HG03280 (cell line): Measurements from ENCODE around the gene U2AF1L4.

ENCODE experiments used
- ATAC-seq: cut with Tn5 transposase; IDR thresholded peaks from one replicate; pipeline ENCODE4 v1.9.1; 2021; ENCODE audit warnings: mild to moderate bottlenecking, moderate library complexity; ENCODE audit not compliant: unreplicated experiment

Gene U2AF1L4

GRCh38 chr19:35757749-35758608 is 12.8 kb upstream of the U2AF1L4 start, which contains the start of gene PROSER3:
Gene PROSER3, plus strand, starts transcription at chr19:35758176. Its CDS starts 40 bp downstream, at chr19:35758216.
- ATAC-seq: peak; percentile 94

- no peak for ATAC-seq
These were observed 12.1 kb upstream of the U2AF1L4 start for GRCh38 chr19:35757231-35757748.

GRCh38 chr19:35756377-35757230 is 11.4 kb upstream of the U2AF1L4 start, which contains the start of gene HSPB6:
Gene HSPB6, minus strand, starts transcription at chr19:35757029. Its CDS starts 21 bp downstream, at chr19:35757008.
- no peak for ATAC-seq

GRCh38 chr19:35755550-35756376 is 10.5 kb upstream of the U2AF1L4 start:
- ATAC-seq: no peak

DNA sequence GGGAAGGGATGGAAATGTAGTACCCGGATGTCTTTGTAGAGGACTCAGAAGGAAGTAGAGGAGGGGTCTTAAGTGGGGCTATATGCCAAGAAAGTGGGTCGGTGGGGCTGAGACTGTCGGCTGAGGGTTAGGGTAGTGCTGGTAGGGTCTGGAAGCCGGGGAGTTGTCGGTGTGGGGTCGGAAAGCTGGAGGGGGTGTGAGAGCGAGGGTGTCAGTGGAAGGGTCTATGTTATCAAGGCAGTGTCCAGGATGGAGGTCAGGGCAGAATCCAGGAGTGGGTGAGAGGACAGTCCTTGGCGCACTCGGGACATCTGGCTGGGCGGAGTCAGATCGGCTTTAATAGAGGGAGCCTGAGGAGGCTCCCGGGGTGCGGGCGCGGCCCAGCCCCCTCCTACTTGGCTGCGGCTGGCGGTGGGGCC is 9.9 kb upstream of the U2AF1L4 start:
- no peak for ATAC-seq

DNA sequence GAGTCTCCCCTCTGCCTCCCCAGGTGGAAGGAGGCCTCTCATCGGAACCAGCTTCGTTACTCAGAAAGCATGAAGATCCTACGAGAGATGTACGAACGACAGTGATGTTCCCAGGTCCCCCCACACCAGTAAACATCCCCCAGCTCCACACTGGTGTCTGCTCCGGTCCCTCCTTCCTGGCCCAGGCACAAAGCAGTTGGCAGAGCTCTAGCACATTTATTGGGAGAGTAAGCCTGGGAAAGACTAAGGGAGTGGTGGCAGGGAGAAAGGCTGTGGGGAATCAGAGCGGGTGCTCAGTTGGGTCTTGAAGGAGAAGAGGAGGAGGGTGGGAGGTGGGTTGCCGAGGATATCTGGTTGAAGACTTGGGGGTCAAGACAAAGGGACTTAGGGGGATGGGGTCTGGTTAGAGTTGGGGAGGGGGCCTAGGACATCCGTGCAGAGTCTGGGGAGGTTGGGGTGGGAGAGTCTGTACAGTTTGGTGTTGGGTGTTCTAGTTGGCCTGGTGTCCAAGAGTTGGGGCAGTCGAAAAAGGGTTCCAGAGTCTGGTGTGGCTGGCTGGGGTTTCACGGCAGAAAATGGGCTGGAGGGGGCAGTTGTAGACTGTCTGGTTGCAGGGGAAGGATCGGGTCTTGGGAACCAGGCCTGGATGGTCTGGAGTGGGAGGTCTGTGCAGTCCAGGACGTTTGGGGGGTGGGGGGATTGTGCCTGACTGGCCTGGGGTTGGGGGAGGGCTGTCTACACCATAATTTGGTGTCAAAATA is 9.3 kb upstream of the U2AF1L4 start:
- no peak for ATAC-seq

- ATAC-seq: no peak
These were observed 8.6 kb upstream of the U2AF1L4 start for GRCh38 chr19:35753634-35754369.

DNA sequence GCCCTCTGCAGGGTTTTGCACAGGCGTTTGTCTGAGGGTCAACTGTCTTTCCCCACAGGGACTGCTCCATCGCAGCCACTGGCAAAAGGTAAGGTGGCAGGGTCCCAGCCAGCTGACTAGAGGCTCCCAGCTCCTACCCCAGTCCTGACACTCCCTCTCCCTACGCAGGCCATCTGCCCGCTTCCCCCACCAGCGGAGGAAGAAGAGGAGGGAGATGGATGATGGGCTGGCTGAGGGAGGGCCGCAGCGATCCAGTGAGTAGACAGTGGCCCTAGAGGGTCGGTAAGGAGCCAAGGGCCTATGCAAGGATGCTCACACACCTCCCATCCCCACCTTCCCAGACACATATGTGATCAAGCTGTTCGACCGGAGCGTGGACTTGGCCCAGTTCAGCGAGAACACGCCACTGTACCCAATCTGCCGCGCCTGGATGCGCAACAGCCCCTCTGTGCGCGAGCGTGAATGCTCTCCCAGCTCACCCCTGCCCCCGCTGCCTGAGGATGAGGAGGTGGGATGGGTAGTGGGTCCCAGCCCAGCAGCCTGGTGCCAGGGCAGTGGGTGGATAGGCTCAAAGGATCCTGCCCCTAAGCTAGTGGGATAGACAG is 7.6 kb upstream of the U2AF1L4 start:
- no peak for ATAC-seq

DNA sequence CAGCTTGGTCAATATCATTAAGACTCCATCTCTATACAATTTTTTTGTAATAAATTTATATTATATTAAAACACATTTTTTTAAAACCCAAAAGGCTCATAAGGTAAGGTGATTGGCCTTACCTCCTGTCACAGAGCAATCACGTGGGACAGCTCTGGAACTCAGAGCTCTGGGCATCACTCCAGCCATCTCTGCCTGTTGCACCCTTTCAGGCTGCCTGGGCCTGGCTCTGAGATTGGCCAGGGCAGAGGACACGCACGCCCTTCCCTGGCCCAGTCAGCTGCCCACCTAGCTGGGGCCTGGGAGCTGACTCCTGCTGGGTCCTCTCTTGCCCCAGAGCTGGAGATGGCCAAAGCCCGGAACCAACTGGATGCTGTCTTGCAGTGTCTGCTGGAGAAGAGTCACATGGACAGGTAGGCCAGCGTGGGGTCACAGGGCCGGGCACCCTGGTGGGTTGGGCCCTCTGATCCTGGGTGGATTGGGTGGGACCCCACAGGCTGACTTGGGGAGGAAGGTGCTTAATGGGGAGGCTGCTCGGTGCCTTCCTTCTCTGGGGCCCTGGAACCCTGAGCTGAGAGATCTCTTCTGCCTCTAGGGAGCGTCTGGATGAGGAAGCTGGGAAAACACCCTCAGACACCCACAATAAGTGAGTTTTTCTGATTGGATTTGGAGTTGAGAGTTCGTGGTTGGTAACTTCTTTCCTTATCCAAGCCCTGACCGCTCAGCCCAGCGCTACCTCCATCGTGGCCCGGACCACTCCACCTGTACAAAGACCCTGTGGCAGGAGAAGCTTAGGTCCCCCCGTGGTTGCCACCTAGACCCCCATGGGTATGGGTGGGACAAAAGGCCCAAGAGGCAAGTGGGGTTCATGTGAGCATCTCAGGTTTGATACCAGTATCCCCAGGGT is 6.9 kb upstream of the U2AF1L4 start:
- ATAC-seq: no peak

- no peak for ATAC-seq
These were observed 4.9 kb upstream of the U2AF1L4 start for GRCh38 chr19:35750167-35750566.

DNA sequence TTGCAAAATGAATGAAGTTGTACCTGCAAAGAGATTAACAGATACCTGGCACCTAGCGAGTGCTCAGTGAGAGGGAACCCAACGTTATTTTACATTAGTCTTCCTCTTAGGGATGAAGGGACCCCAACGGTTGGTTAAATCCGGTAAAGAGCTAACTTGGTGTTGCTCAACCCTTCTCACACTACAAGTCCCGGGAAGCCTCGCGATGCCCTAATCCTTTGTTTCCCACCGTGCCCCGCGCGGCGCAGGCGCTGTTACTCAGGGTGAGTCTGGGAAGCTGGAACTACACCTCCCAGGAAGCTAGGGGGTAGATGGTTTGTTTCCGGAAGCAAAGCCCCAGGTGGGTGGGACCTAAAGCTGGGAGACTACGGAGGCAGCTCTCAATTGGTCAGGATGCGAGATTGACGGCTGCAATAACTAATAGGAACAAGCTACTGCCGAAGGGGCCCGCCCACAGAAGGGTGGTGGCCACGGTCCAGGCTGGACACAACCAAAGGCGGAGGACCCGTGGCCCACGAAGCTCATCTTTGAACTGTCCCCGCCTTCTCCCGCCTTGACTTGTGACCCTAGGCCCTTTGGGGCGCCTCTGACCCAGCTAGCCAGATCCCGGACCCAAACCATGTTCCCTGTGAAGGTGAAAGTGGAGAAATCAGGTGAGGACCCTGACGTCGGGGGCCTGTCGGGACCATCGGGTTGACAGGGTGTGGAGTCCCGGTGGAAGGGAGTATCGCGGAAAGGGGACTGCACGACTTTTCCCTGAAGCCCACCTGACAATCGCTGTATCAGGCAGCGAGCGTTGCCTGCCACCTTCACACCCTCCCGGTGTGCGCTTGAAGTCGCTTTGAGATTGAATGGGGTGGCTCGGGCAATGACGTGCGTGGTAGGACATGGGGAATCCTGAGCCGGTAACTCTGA is 3.1 kb upstream of the U2AF1L4 start, which contains the start of gene LIN37:
TSS of gene LIN37 (plus strand) at position 471 of the 915 bp plus-strand sequence. CDS start at position 620, 149 bp downstream.
- peak; percentile 67 for ATAC-seq

GRCh38 chr19:35746531-35746930 is 1.3 kb upstream of the U2AF1L4 start:
- no peak for ATAC-seq

DNA sequence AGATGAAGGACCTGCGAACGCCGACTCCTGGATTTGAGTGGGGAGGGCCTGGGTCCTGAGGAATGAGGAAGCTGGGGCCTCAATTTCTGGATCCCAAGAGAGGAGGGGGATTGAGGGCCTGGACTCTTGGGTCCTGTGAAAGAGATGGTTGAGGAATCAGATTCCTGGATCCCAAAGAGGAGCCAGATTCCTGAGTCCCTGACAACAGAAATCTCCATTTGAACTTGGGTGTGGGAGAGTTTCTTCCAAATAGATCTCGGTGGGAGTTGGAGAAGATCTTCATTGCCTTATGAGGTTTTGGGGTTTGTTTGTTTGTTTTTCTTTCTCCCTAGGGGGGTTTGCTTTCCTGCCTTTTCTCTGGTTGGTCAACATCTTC is 857 bp upstream of the U2AF1L4 start:
- ATAC-seq: no peak

- ATAC-seq: peak; percentile 34
These were observed 539 bp downstream of the U2AF1L4 start for GRCh38 chr19:35744430-35745327.

DNA sequence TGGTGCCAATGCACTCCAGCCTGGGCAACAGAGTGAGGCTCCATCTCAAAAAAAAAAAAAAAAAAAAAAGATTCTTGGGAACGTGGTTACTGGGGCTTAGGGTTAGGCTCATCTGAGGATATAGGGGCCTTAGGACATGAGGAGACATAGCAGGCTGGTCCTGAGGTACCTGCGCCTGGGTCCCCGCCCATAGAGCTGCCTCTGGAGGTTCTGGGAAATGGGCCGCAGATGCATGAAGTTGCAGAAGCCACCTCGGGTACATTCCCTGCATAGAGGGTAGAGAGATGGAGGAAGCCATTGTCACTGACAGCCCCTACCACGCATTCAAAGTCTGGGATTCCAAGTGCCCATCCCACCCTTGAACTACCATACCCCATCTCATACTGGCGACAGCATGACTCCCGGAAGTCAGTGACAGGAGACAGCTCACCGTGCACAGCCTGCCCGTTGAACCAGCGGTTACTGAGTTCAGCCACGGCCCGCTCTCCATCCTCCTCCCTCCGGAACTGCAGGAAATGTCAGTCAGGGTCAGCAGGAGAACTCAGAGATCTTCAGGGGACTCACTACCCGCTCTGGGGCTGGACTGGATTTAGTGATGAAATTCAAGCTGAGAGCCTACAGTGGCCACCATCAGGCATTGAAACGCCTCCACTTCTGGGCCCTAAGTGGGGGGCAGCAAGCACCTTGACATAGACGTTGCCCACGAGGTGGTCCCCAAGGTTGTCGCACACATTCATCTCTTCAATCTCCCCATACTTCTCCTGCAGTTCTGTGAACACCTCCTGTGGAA is 1.4 kb downstream of the U2AF1L4 start:
- ATAC-seq: no peak
